ENCODE data around the gene SEPTIN12. TPM values are rescaled to one million over a fixed set of nuclear protein-coding genes. Genes with fewer than 3 reads are reported as not detected.

The SEPTIN12 gene
- total and polyA plus RNA-seq, 2 of the 4 experiments (the other 2 are of a cell fraction), result not detected

- H3K4me1 ChIP-seq (ENCODE audit: control insufficient read depth, insufficient read depth, low read length), result peaks cover 7% of the 10 kb centered on the region
- in situ Hi-C loops (cut with MboI; ENCODE audit: low sequenced_read_pairs), result loop anchor here (10.0 kb wide), 1 partner anchor 186 kb away; the partner anchor contains the start of gene SEC14L5
- ATAC-seq (ENCODE audit: low read depth), result no peak
These were observed 18.9 kb downstream of the SEPTIN12 start for GRCh38 chr16:4769306-4769638.

More at GRCh38 chr16:4769306-4769638, 18.9 kb downstream of the SEPTIN12 start:
- no peak overlapping the region for H2BK20ac ChIP-seq (ENCODE audit: low read depth, low read length)
- peaks cover 7% of the 10 kb centered on the region; the same call in 1 of the 2 replicates for H3K36me3 ChIP-seq (ENCODE audit: control insufficient read depth, insufficient read depth, low read length)
- peak overlapping the region; percentile 98 for H4K8ac ChIP-seq (ENCODE audit: low read depth in 2 of 2, low read length in 2 of 2)
- no peak overlapping the region; the same call in 1 of the 2 replicates for H3K9ac ChIP-seq (ENCODE audit: low read depth, low read length)
- H3K4me3 ChIP-seq (ENCODE audit: insufficient read depth, low read depth, low read length), result no peak overlapping the region
- peak overlapping the region; percentile 44; the same call in 1 of the 2 replicates for H2AK5ac ChIP-seq (ENCODE audit: low read depth, low read length)
- H2BK15ac ChIP-seq (ENCODE audit: low read depth, low read length), result no peak overlapping the region
- BruUV-seq (replicated peaks), result no TSS peak
- ChIA-PET CTCF (no interaction called here), POLR2A (ENCODE audit: unreplicated experiment) (no interaction called here)
- H2AFZ ChIP-seq (replicated peaks; ENCODE audit: low read length, poor library complexity), result peak overlapping the region; percentile 94
- intact Hi-C loops (cut with micrococcal nuclease), result loop anchor here (2.0 to 5.0 kb wide), 3 partner anchors 33 to 188 kb away; partner anchors contain the start of gene ROGDI
- no peak overlapping the region for H2BK5ac ChIP-seq (ENCODE audit: low read depth, low read length, poor library complexity, severe bottlenecking)
- no peak overlapping the region for H3K4me2 ChIP-seq (ENCODE audit: low read depth, low read length)
- peaks cover 14 to 25% of the 10 kb centered on the region in 2 experiments; a peak in 3 of 4 replicates for H3K79me1 ChIP-seq (ENCODE audit: low read depth in 1 of 2, low read length in 2 of 2)
- H3K23ac ChIP-seq (ENCODE audit: low read depth, low read length), result no peak overlapping the region
- H4K91ac ChIP-seq (ENCODE audit: insufficient read depth, low read depth, low read length), result no peak overlapping the region; the same call in 1 of the 2 replicates
- no peak overlapping the region for H3K56ac ChIP-seq (ENCODE audit: extremely low read depth, insufficient read depth, low read length)
- peak overlapping the region; percentile 87 for H4K5ac ChIP-seq (ENCODE audit: low read depth, low read length)
- dilution Hi-C loops (cut with HindIII; ENCODE audit: low sequenced_read_pairs, unreplicated experiment), result no loop called here
- TF ChIP-seq CTCF (conservative IDR thresholded peaks at IDR 0.05; ENCODE audit: low read depth, low read length) (no peak), BHLHE40 (IDR thresholded peaks at IDR 0.05; ENCODE audit: low read depth, low read length) (no peak), CHD1 (IDR thresholded peaks at IDR 0.05; ENCODE audit: low read depth, low read length) (no peak), NFE2L2 (IDR thresholded peaks at IDR 0.05; ENCODE audit: low read depth, low read length) (no peak), FOS (IDR thresholded peaks at IDR 0.05; ENCODE audit: low read depth, low read length) (no peak), RCOR1 (IDR thresholded peaks at IDR 0.05; ENCODE audit: insufficient replicate concordance, low read length) (no peak), MAFK (IDR thresholded peaks at IDR 0.05; ENCODE audit: low read depth, low read length) (no peak), POLR2A (IDR thresholded peaks at IDR 0.05; ENCODE audit: low read depth, low read length) (no peak), MAZ (IDR thresholded peaks at IDR 0.05; ENCODE audit: borderline replicate concordance, low read depth, low read length) (no peak), RAD21 (IDR thresholded peaks at IDR 0.05; ENCODE audit: low read length) (no peak), MXI1 (IDR thresholded peaks at IDR 0.05; ENCODE audit: borderline replicate concordance, low read depth, low read length) (no peak), RFX5 (IDR thresholded peaks at IDR 0.05; ENCODE audit: low read depth, low read length) (no peak), CEBPB (IDR thresholded peaks at IDR 0.05; ENCODE audit: low read depth, low read length) (no peak), SMC3 (IDR thresholded peaks at IDR 0.05; ENCODE audit: low read depth, low read length) (no peak)
- TF ChIP-seq, protein P1, sequence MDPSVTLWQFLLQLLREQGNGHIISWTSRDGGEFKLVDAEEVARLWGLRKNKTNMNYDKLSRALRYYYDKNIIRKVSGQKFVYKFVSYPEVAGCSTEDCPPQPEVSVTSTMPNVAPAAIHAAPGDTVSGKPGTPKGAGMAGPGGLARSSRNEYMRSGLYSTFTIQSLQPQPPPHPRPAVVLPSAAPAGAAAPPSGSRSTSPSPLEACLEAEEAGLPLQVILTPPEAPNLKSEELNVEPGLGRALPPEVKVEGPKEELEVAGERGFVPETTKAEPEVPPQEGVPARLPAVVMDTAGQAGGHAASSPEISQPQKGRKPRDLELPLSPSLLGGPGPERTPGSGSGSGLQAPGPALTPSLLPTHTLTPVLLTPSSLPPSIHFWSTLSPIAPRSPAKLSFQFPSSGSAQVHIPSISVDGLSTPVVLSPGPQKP (IDR thresholded peaks at IDR 0.05; ENCODE audit: borderline replicate concordance, low read depth, low read length), result no peak
- TF ChIP-seq, protein P2, sequence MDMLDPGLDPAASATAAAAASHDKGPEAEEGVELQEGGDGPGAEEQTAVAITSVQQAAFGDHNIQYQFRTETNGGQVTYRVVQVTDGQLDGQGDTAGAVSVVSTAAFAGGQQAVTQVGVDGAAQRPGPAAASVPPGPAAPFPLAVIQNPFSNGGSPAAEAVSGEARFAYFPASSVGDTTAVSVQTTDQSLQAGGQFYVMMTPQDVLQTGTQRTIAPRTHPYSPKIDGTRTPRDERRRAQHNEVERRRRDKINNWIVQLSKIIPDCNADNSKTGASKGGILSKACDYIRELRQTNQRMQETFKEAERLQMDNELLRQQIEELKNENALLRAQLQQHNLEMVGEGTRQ (IDR thresholded peaks at IDR 0.05; ENCODE audit: low read depth, low read length), result no peak
- H3K9me3 ChIP-seq (ENCODE audit: control insufficient read depth, insufficient read depth, low read length), result no peaks in the 10 kb centered on the region
- DNase-seq, result no peak
- no peak overlapping the region for H3K18ac ChIP-seq (ENCODE audit: low read depth, low read length)
- no peaks in the 10 kb centered on the region for H4K20me1 ChIP-seq (ENCODE audit: insufficient read depth, low read length)
- peak overlapping the region; percentile 75 for H2AK9ac ChIP-seq (replicated peaks; ENCODE audit: low read depth, low read length, poor library complexity)
- H3K4ac ChIP-seq (ENCODE audit: low read depth, low read length), result peak overlapping the region; percentile 75
- no peak overlapping the region for H3K27ac ChIP-seq (ENCODE audit: insufficient read depth, low read length)
- no peak overlapping the region for H2BK120ac ChIP-seq (ENCODE audit: low read depth, low read length)
- peaks cover 6% of the 10 kb centered on the region for H3K9me1 ChIP-seq (ENCODE audit: insufficient read depth, low read length)
- H3K14ac ChIP-seq (replicated peaks; ENCODE audit: low read depth, low read length), result 0 out of 2 replicates have a peak overlapping the region, but pooled peaks have one; percentile 79
- 59% methylated on average over 5 of the region's 7 CpGs; no CpG with 5 or more reads in 1 of the 2 experiments for WGBS, 2 experiments (ENCODE audit: extremely low coverage in 2 of 2, insufficient read length in 1 of 2)
- no peaks in the 10 kb centered on the region for H3K27me3 ChIP-seq (ENCODE audit: control insufficient read depth, insufficient read depth, low read length)

All from IMR-90 (cell line).